ENCODE data around the gene GSAP.

- TF ChIP-seq CTCF (IDR thresholded peaks at IDR 0.05; ENCODE audit: insufficient read depth, low read length, poor library complexity, severe bottlenecking) (no peak), EZH2phosphoT487 (conservative IDR thresholded peaks at IDR 0.05; ENCODE audit: low read length) (no peak)
Measured at GRCh38 chr7:77326131-77326530, 90.0 kb downstream of the GSAP start.

Measured in SU-DHL-6 (cell line).